Muscle layer of duodenum (tissue), 2 donors: ENCODE data around the gene COMMD7.

Experiments used
- H3K27ac ChIP-seq: one replicate; pipeline ENCODE4 v1.7.0; 2013; ENCODE audit warnings: mild to moderate bottlenecking, low read length
- H3K27me3 ChIP-seq: one replicate; pipeline ENCODE4 v1.7.0; 2013; ENCODE audit warnings: low read depth, mild to moderate bottlenecking, control low read depth, low read length
- H3K36me3 ChIP-seq, 2 donors: one replicate each; pipeline ENCODE4 v1.7.0; 2013; ENCODE audit warnings: low read length in 2 of 2, control low read depth in 1 of 2, mild to moderate bottlenecking in 1 of 2; ENCODE audit not compliant: insufficient read depth in 2 of 2, control insufficient read depth in 1 of 2
- H3K4me1 ChIP-seq, 2 donors: one replicate each; pipeline ENCODE4 v1.7.0; 2013; ENCODE audit warnings: low read length in 2 of 2, mild to moderate bottlenecking in 2 of 2, control low read depth in 1 of 2, moderate library complexity in 1 of 2; ENCODE audit not compliant: insufficient read depth in 2 of 2, control insufficient read depth in 1 of 2
- H3K4me3 ChIP-seq, 2 donors: one replicate each; pipeline ENCODE4 v1.7.0; 2013; ENCODE audit warnings: low read length in 2 of 2, low read depth in 1 of 2, mild to moderate bottlenecking in 1 of 2
- H3K9me3 ChIP-seq, 2 donors: one replicate each; pipeline ENCODE4 v1.7.0; 2013; ENCODE audit warnings: low read length in 2 of 2, control low read depth in 1 of 2, mild to moderate bottlenecking in 1 of 2; ENCODE audit not compliant: control insufficient read depth in 1 of 2
- donor health status: healthy.

The COMMD7 gene

GRCh38 chr20:32763202-32764004 is 20.1 kb upstream of the COMMD7 start:
- Histone ChIP-seq H3K9me3 (no peaks in the 10 kb centered on the region), H3K36me3 (no peaks in the 10 kb centered on the region), H3K27me3 (no peaks in the 10 kb centered on the region), H3K27ac (no peak overlapping the region), H3K4me1 (peaks cover 0 to 16% of the 10 kb centered on the region in 2 donors), H3K4me3 (peak overlapping the region; percentile 70 to 90)

GRCh38 chr20:32762754-32763201 is 19.5 kb upstream of the COMMD7 start:
- H3K4me3 ChIP-seq, result peak overlapping the region; percentile 70 to 90
- H3K9me3 ChIP-seq, result no peaks in the 10 kb centered on the region
- no peaks in the 10 kb centered on the region for H3K27me3 ChIP-seq
- peaks cover 0 to 16% of the 10 kb centered on the region in 2 donors for H3K4me1 ChIP-seq
- H3K27ac ChIP-seq, result no peak overlapping the region
- no peaks in the 10 kb centered on the region for H3K36me3 ChIP-seq

DNA sequence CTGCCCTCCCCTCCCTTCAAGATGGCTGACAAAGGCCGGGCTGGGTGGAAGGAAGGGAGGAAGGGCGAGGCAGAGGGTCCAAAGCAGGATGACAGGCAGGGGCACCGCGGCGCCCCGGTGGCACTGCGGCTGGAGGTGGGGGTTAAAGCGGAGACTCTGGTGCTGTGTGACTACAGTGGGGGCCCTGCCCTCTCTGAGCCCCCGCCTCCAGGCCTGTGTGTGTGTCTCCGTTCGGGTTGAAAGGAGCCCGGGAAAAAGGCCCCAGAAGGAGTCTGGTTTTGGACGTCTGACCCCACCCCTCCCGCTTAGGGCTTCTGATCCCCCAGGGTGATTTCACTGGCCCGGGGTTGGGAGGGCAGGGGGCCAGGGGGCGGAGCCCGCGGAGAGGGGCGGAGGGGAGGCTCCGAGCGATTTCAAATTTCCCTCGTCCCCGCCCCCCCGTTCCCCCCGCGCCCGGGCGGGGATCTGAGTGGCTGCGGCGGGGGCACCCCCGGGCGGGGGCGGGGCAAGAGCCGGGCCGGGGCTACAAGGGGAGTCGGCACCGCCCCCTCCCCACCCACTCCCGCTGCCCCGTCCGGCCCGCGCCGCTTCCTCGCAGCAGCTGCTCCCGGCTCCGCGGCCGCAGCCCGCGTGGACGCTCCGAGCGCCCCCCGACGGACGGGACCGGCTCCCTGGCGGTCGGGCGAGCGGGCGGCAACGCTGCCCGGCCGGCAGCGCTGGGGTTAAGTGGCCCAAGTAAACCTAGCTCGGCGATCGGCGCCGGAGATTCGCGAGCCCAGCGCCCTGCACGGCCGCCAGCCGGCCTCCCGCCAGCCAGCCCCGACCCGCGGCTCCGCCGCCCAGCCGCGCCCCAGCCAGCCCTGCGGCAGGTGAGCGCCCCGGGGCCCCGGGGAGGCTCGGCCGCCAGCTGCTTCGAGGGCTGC is 18.8 kb upstream of the COMMD7 start, which contains the start of gene DNMT3B:
DNMT3B (plus strand) TSS at position 555 of the 923 bp plus-strand sequence. CDS start 17,939 bp downstream, outside the sequence.
- Histone ChIP-seq H3K4me1 (peaks cover 0 to 16% of the 10 kb centered on the region in 2 donors), H3K27ac (no peak within 1 kb of the TSS), H3K4me3 (peak within 1 kb of the TSS; percentile 70 to 90), H3K27me3 (no peaks in the 10 kb centered on the region), H3K9me3 (no peaks in the 10 kb centered on the region), H3K36me3 (no peaks in the 10 kb centered on the region)

GRCh38 chr20:32761417-32761830 is 18.2 kb upstream of the COMMD7 start:
- Histone ChIP-seq H3K36me3 (no peaks in the 10 kb centered on the region), H3K4me3 (peak overlapping the region; percentile 50 to 90), H3K27ac (no peak overlapping the region)

GRCh38 chr20:32756156-32756555 is 12.9 kb upstream of the COMMD7 start:
- Histone ChIP-seq H3K27me3 (no peaks in the 10 kb centered on the region), H3K9me3 (no peaks in the 10 kb centered on the region), H3K27ac (no peak overlapping the region), H3K36me3 (no peaks in the 10 kb centered on the region), H3K4me1 (no peaks in the 10 kb centered on the region), H3K4me3 (no peak overlapping the region)

More at GRCh38 chr20:32761417-32761830, 18.2 kb upstream of the COMMD7 start:
- Histone ChIP-seq H3K27me3 (no peaks in the 10 kb centered on the region), H3K4me1 (peaks cover 0 to 16% of the 10 kb centered on the region in 2 donors), H3K9me3 (no peaks in the 10 kb centered on the region)

GRCh38 chr20:32753731-32754130 is 10.5 kb upstream of the COMMD7 start:
- Histone ChIP-seq H3K27ac (no peak overlapping the region), H3K36me3 (no peaks in the 10 kb centered on the region), H3K27me3 (no peaks in the 10 kb centered on the region), H3K4me1 (no peaks in the 10 kb centered on the region), H3K9me3 (no peaks in the 10 kb centered on the region), H3K4me3 (no peak overlapping the region)

- no peaks in the 10 kb centered on the region for H3K27me3 ChIP-seq
- no peaks in the 10 kb centered on the region for H3K36me3 ChIP-seq
- no peak overlapping the region for H3K27ac ChIP-seq
- H3K9me3 ChIP-seq, result no peaks in the 10 kb centered on the region
- H3K4me1 ChIP-seq, result no peaks in the 10 kb centered on the region
- no peak overlapping the region for H3K4me3 ChIP-seq
Measured at GRCh38 chr20:32752458-32753250, 9.4 kb upstream of the COMMD7 start.

GRCh38 chr20:32751702-32752457 is 8.6 kb upstream of the COMMD7 start:
- Histone ChIP-seq H3K36me3 (no peaks in the 10 kb centered on the region), H3K4me1 (no peaks in the 10 kb centered on the region), H3K4me3 (no peak overlapping the region), H3K9me3 (no peaks in the 10 kb centered on the region), H3K27me3 (no peaks in the 10 kb centered on the region), H3K27ac (no peak overlapping the region)

GRCh38 chr20:32751293-32751692 is 8.0 kb upstream of the COMMD7 start:
- Histone ChIP-seq H3K4me3 (no peak overlapping the region), H3K27ac (no peak overlapping the region), H3K36me3 (no peaks in the 10 kb centered on the region), H3K27me3 (no peaks in the 10 kb centered on the region), H3K9me3 (no peaks in the 10 kb centered on the region), H3K4me1 (no peaks in the 10 kb centered on the region)

DNA sequence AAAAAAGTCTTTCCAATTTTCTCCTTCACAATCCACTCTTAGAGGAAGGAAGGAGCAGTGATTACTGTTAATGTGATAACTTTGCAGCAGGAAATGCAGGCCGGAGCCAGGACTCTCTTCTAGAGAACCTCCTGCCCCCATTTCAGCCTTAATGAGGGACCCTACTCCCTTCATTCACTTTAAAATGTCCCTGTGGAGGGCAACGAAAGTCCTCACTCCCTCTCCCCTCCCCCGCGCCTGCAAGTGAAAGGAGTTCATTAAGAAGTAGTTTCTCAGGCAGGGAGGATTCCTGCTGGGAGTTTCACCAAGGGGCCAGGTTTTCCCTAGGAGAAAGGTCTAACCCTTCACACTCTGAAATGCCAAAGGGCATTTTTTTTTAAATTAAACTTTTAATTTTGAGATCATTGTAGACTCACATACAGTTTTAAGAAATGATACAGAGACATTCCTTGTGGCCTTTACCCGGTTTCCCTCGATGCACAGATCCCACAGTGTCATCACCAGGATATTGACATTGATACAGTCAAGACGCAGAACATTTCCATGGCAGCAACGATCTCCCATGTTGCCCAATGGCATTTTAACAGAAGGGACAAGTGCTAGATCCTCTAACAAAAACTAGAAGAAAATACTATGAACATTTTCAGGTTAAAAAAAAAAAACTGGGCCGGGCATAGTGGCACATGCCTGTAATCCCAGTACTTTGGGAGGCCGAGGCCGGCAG is 6.8 kb upstream of the COMMD7 start:
- Histone ChIP-seq H3K36me3 (no peaks in the 10 kb centered on the region), H3K4me3 (no peak overlapping the region), H3K27ac (no peak overlapping the region), H3K27me3 (no peaks in the 10 kb centered on the region), H3K9me3 (no peaks in the 10 kb centered on the region), H3K4me1 (no peaks in the 10 kb centered on the region)
